VCaP (cell line): ENCODE results near the gene ZSWIM5.
A peak's percentile ranks its signal among the peaks of the same experiment; 100 is the strongest.

Experiments used
- H3K27ac ChIP-seq: fragments of 450-650 bp; 2 replicates; pipeline ENCODE4 v1.5.1; 2017
- TF ChIP-seq, protein P1 (sequence below): fragments of 450-650 bp; conservative IDR thresholded peaks from 2 replicates; pipeline ENCODE4 v1.5.1; 2017; ENCODE audit warnings: mild to moderate bottlenecking, moderate library complexity

Gene ZSWIM5

GRCh38 chr1:45215485-45216199 is 9.2 kb upstream of the ZSWIM5 start:
- H3K27ac ChIP-seq: no peak overlapping the region
- TF ChIP-seq, protein P1, sequence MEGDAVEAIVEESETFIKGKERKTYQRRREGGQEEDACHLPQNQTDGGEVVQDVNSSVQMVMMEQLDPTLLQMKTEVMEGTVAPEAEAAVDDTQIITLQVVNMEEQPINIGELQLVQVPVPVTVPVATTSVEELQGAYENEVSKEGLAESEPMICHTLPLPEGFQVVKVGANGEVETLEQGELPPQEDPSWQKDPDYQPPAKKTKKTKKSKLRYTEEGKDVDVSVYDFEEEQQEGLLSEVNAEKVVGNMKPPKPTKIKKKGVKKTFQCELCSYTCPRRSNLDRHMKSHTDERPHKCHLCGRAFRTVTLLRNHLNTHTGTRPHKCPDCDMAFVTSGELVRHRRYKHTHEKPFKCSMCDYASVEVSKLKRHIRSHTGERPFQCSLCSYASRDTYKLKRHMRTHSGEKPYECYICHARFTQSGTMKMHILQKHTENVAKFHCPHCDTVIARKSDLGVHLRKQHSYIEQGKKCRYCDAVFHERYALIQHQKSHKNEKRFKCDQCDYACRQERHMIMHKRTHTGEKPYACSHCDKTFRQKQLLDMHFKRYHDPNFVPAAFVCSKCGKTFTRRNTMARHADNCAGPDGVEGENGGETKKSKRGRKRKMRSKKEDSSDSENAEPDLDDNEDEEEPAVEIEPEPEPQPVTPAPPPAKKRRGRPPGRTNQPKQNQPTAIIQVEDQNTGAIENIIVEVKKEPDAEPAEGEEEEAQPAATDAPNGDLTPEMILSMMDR: no peak

DNA sequence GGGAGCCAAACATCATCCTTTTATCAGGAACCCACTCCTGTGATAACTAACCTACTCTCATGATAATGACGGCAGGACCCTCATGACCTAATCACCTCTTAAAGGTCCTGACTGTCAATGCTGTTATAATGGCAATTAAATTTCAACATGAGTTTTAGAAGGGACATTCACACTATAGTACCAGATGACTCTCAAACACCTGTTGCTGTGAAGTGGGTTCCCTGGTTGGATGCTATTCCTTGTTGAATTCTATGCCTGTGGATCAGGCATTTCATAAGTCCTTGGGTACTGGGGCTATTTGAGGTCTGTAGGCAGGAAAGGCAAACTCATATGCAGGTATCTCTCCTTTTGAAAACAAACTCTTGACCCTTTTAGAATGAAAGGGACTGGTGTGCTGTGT is 7.5 kb upstream of the ZSWIM5 start:
- no peak overlapping the region for H3K27ac ChIP-seq
- TF ChIP-seq, protein P1: no peak

DNA sequence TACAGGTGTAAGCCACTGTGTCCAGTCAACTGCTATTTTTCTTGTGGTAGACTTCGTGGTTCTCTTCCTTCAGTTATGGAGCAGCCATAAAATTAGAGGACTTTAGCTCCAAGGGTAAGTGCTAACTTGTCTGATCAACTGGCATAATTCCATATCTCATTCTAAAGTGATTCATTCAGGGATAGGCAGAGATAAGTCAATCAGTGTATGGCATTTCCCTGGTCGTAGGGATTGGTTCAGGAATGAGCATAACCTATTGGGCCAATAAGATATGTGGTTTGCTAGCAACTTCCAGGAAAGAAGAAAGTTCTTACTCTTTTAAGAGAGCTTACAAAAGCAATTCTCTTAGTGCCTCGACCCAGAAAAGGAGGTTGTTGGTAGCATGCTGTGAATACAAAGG is 4.7 kb upstream of the ZSWIM5 start:
- TF ChIP-seq, protein P1: no peak
- H3K27ac ChIP-seq: no peak overlapping the region

GRCh38 chr1:45206808-45207623 is 611 bp upstream of the ZSWIM5 start:
- peak overlapping the region; percentile 92 for H3K27ac ChIP-seq
- TF ChIP-seq, protein P1: no peak

DNA sequence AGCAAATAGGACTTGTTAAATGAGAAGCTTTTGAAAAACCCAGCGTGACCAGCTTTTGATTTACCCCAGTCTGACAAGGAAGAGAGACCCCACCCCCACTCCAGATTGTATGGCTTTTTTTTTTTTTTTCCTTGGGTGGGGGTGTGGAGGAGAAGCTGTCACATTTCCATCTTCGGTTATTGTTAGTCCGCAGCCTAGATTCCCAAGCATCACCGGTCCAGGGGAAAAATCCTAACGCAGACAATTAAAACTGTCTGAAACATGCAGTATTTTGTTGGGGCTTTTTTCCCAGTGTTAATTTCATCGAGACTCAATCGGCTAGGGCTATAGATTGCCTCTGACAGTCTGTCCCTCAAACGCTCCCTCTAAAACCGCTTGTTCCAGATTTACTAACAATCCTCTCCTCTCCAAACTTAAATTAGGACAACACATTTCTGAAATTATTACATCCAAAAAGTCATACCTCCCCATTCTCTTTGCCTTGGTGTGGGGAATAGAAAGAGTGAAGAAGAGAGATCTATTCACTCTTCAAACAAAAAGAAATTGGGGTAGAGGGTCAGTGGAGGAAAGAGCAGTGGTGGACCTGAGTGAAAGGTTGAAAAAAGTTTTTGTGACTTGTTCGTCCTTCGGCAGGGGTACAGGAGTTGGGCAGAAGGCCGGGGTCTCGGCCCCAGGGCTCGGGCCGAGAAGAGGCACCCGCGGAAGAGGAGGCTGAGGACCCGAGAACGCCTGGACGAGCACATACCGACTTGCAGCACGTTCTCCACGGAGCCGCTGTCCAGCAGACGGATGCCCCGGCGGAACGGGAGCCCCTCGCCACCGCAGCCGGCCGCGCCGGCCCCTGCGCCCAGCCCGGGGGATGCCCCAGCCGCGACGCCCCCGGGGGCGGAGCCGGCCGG is 1.1 kb downstream of the ZSWIM5 start:
- H3K27ac ChIP-seq: peak overlapping the region; percentile 92
- TF ChIP-seq, protein P1: no peak

- no peak overlapping the region for H3K27ac ChIP-seq
- TF ChIP-seq, protein P1: no peak
These were observed 5.4 kb downstream of the ZSWIM5 start for GRCh38 chr1:45200906-45201500.
